GM18511 (cell line): ENCODE results near the gene POU2F3.

ENCODE experiments used
- ATAC-seq: cut with Tn5 transposase; IDR thresholded peaks from one replicate; pipeline ENCODE4 v1.9.1; 2021; ENCODE audit warnings: mild to moderate bottlenecking, moderate library complexity; ENCODE audit not compliant: unreplicated experiment

The POU2F3 gene

DNA sequence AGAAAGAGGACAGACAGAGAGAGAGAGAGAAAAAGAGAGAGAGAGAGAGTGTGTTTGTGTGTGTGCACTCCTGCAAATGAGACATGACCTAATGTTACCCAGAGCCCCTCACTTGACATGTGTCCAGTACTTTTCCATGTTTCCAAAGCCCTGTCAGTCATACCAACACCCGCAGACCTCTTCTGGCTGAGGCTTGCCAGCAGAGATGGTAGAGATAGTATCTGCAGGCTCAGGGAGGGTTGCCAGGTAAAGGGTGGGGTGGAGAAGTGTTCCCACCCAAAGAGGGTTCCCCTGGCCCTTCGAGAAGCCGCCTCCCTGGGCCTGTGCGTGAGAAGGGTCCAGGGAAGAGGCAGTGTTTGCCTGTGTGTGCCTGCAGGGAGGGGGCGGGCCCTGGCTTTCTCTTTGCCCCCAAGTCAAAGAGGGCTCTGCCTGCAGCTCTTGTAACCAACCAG is 40.7 kb downstream of the POU2F3 start:
- ATAC-seq, result no peak

DNA sequence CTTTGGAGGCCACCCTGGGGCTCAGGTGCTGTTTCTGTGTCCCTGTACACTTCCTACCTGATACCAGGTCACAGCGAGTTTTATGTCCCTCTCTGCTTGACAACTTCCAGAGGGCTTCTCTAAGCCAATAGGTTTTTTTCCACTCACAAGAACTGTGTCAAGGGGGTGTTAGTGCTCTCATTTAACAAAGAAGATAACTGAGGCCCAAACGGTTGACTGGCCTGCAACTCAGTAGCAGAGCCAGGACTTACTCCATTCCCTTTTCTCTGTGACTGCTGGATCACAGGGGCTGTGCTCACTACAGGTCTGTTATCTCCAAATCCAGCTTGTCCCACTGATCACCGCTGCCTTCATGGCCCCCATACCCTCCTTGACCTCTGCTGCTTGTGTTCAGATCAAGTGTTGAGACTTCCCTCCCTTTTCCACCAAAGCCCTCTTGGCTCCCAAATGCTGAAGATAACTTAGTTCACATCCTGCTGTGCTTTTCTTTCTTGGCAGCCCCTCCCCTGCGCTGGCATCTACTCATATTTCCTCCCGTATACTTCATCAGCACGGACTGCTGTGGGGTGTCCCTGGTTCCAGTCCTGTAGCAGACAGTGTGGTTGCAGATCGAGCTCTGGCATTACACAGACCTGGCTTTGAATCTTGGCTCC is 41.3 kb downstream of the POU2F3 start:
- no peak for ATAC-seq

DNA sequence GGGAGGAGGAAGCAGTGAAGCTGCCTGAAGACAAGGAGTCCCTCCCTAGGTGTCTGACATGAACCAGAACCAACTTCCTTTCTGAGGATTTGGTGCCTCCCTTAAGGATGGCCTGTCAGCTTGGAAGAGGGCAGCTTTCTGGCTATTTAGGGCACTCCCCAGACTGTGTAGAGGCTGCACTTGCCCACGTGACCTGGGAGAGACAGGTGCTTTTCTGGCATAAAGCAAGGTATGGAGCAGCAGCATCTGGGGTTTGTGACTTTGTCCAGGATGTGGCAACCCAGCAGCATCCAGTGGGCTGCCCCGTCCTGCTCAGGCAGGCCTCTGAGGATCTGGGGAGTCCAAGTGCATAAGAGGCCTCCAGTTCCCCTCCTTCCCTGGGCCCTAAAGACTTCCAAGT is 43.2 kb downstream of the POU2F3 start:
- no peak for ATAC-seq

DNA sequence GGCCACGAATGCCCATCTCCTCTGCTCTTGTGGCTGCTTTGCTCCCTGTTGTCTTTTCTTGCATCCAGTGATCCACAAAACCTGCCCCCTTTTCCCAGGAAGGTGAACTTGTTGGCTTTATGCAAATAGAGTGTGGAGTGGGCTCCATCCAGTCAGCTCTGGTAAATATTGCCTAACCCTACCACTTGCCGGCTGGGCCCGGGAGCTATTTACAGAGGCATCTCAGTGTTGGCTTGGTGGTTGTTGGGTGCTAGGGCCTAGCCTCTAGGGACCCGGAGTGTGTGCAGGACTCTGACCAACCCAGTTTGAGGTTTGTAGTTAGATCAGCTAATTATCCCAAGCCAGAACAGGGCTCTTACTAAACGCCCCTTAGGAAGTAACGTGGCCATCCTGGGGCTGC is 44.3 kb downstream of the POU2F3 start:
- ATAC-seq, result no peak

DNA sequence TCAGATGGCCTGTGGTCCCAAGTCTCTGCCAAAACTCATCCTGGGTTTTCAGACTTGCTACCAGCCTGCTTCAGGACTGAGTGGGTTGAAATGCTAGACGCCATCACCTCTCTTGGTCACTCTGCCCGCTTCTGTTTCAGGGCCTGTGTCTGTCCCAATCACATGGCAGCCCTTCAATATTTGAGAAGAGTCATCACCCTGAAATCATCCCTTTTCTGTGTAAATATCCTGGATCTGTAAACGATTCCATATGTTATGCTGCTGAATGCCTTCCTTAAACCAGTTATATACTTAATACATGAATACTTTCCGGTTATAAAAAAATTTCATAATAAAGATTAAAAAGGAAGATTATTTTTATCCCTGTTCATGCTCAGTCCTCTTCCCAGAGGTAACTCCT is 45.3 kb downstream of the POU2F3 start:
- ATAC-seq, result no peak

DNA sequence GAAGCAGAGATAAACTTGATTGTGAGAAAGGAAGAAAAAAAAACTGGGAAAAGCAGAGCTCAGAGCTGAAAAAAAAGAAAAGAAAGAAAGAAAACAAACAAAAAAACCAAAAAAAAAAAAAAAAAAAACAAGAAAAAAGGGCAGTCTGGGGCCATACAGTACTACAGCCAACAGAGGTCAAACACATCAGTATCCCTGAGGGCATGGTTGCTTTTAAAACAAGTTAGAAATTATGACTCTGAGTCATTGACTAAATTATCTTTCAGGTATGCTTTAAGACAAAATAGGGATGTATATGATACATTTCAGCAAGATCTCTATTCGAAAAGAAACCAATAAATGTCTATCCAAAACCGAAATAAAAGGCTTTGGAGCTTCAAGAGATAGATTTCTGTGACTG is 48.1 kb downstream of the POU2F3 start:
- ATAC-seq, result no peak

DNA sequence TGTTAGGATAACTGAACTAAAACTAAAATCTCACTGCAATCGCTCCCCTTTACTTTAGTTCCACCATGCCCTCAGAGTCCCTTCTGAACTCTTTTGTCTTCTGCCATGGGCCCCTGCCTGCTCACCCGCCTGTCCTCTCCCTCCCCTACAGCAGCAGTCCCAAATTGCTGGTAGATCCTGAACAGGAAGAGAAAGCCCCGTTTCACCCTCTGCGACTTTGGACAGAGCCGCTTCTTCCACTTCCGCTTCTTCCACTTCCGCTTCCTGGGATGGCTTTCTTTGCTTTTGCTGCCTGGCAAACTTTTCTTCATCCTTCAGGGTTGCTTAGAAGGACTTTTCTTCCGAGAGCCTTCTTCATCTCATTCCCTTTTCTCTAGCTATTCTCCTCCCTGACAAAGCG is 49.5 kb downstream of the POU2F3 start:
- no peak for ATAC-seq

DNA sequence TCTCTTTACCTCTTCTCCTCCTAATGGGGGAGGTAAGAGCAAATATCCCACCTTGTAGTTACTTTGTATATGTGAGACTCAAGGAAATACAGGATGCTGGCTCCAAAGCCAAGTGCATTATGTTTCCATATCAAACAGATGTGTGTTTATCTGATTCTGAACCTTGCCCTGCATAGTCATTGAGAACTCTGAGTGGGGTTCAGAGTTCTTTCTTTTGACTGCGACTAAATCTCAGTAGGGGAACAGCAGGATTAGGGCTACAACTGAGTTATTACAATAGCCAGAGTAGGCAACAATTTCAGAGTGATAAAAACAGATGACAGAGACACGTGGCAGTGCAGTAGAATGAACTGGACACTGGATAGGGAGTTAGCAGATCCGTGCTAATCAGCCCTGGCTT is 51.0 kb downstream of the POU2F3 start:
- ATAC-seq, result no peak

DNA sequence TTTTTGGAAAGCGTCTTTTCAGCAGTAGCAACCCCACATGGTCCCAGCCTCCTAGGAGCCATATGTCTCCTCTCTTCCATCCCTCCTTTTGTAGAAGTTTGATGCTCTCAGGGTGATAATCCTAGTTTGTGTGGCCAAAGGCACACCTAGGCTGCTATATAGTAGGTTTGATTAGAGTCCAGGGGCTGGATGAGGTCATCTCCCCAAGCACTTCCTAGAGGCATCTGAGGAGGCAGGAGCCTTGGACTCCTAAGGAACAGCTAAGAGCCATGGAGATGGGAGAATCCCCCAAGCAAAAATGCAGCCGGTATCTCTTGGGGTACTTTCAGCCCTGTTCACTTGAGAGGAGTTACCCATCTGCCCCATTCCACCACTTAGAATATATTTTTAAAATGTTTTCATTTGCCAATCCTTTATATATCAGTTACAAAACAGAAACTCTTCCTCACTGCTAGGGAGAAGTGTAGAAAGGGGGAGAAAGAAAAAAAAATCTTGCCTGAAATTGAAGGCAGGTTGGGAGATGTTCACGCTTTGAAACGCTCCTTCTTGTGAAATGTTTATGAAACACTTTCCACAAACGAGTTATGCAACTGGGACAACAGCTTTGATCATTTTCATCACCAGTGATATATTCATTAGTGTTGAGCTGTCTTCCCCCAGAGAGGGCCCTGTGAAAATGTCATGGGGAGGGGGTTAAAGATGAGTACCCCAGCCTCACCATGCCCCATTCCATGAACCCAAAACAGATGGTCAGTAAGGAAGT is 53.3 kb downstream of the POU2F3 start:
- ATAC-seq, result no peak

DNA sequence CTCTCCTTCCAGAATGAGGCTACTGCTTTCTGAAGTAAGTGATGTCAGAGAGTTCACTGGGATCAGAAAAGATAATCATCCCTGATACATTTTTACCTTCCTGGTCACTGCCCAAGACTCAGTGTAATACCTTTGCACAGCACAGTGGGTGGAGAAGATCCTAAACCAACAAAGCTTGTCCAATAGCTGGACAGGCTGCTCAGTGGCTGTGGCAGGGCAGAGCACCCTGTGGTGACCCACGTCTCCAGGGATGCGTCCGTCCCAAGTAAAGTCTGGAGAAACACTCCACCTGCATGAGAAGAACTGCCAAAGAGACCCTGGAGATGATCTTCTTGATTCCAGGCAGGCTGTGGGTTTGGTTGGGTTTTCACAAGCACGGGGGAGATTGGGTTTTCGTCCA is 54.2 kb downstream of the POU2F3 start:
- ATAC-seq, result no peak

DNA sequence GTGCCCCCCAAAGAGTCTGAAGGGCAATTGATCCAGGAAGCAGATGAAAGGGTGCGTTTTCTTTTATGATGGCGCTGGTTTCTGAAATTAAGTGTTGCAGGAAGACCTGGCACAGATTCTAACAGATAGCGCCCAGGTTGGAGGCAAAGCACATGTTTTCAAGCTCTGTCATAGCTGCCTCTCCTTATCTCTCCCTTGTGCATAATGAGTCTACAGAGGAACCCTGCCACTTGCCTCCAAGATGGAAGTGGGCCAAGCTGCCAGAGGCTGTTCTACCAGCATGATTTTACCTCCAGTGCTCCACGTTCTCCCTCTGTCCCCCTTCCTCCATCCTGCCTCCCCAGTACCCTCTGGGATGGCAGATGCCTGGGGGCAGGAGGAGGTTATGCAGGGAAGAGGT is 55.2 kb downstream of the POU2F3 start:
- no peak for ATAC-seq

DNA sequence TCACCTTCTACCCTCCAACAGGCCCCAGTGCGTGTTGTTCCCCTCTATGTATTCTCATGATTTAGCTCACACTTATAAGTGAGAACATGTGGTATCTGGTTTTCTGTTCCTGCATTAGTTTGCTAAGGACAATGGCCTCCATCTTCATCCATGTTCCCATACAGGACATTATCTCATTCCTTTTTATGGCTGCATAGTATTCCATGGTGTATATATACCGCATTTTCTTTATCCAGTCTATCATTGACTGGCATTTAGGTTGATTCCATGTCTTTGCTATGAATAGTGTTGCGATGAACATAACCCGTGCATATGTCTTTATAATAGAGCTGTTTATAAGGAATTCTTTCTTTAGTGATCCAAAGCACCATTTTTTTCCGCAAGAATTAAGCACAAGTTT is 56.6 kb downstream of the POU2F3 start:
- ATAC-seq, result no peak

DNA sequence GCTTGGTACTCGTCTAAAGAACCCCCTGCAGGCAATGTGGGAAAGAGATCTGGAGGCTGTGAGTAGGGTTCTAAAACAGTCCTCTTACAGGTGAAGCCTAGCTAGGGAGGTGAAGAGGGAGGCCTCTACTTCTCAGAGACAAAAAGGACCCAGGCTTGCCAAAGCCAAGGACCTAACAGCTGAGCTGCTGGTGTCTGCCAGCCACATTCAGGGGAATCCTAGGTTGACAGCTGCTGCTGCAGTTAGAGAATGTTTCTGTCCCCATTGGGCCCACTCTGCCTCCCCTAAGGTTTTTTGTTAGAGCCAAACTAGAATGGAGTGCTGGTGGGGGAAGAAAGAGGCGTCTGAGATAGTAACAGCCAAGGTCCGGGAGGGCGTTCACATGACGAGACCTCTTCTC is 58.5 kb downstream of the POU2F3 start:
- ATAC-seq, result no peak

DNA sequence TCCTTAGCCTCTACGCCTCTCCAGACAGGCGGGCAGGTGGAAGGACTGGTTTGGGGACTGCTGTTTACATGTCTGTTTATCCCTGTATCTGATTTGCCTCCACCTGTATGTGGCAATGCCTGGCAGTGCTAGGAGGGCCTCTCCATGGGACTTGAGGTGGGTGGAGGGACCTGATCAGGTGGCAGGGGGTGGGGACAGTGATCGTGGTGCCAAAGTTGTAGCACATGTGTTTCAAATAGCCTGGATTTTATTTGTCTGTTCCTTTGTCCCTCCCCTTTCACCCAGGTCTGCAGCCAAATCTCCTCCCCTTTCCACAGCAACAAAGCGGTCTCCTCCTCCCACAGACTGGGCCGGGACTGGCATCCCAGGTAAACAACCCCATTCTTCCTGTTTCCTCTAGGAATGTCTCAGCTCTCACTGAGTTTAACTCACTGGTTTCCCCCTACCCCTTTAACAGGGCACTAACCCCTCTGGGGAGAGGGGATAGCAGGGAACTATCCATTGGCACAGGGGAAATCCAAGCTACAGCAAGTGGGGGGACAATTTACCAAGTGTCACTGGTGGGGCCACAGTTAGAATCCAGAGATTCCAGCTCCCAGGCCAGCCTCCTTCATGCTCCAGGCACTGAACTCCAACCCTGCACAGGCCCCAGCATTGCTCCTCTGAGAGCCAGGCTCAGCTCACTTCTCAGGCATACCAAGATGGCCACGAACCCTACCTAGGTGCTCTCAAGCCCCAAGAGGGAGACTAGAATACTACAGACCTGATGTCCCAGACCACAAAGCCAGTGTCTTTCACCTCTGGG is 62.3 kb downstream of the POU2F3 start:
- no peak for ATAC-seq

DNA sequence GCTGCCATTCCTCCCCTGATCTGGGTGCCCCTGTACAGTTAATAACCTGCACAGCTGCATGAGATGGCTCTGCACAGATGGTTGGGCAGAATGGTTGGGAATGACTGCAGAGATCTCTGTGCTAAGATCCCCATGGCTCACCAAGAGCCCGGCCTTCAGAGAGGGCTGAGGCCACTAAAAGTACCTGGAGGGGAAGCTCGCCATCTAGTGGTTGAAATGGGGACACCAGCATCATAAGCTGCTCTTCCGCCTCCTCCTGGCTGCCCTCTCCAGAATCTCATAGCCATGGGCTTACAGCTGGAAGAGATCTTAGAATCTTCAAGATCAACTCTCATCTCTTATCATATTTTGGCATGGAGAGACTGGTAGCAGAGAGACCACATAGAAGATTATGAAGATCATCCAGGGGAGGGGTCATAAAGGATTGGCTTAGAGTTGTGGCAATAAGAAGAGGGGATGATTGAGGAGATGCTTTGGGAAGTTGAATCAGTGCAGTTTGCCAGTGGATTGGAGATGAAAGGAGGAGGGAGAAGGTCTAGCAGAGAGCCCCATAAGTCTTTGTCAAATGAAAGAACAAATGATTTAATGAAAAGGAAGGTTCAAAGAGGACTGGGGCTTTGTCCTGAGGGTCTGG is 63.2 kb downstream of the POU2F3 start:
- ATAC-seq, result no peak

DNA sequence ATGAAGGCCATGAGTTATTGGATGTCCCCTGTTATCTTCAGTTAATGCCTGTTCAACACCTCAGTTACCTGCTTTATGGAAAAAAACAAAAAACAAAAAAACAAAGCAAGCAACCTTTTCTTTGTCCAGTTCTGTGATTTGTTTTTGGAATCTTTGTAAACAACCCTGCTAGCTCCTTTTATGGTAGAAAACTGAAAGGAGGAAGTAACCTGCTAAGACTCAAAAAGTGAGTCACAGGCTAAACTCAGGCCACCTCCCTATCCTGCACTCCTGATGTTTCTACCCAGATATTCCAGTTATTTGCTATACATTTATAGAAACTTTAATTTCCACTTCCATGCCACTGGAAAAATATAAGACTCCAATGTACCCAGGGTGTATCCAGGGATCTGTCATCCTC is 64.6 kb downstream of the POU2F3 start:
- ATAC-seq, result no peak

DNA sequence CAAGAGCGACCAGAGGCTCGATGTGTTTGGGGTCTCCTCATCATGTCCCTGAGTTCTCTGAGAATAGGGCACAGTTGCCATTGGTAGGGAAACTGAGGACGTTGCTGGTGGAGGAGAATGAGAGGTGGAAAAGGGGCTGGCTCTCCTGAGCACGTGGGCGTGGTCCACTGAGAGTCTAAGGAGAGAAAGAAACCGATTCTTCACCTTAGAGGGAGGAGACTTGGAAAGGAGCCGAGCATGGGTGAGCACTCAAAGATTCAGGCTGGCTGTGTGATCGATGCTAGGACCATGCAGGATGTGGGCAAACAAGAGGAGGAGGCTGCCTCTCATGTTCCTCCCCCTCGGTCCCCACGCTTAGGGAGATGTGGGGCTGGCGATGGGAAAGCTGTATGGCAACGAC is 65.3 kb downstream of the POU2F3 start:
- ATAC-seq, result no peak

DNA sequence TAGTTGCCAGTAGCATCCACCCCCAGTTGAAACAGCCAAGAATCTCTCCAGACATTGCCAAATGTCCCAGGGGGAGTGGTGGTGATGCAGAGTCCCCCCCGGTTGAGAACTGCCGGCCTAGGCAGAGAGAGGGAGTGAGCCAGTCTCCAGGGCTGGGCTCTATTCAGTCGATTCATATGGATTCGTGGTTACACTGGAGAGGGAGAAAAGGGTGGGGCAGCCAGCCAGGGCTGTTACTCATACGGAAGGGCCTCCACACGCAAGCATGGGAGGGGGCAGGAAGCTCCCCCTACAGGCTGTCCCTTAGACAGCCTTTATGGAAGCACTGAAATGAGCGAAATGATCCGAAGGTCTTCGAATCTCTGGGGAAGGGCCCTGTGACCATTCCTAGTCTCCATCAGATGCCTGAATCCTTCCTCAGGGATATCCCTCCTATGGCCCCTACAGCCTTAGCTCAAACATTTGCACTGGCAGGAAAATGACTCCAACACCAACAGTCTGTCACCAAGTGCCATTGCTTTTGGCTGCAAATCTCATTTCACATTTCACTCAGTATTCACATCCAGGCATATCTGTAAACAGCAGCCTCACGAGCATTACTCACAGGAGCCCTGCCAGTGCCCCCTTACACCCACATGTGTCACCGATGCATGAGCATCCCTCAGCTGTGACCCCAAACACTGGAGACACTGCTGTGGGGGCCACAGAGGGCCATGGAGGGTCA is 66.7 kb downstream of the POU2F3 start:
- no peak for ATAC-seq

DNA sequence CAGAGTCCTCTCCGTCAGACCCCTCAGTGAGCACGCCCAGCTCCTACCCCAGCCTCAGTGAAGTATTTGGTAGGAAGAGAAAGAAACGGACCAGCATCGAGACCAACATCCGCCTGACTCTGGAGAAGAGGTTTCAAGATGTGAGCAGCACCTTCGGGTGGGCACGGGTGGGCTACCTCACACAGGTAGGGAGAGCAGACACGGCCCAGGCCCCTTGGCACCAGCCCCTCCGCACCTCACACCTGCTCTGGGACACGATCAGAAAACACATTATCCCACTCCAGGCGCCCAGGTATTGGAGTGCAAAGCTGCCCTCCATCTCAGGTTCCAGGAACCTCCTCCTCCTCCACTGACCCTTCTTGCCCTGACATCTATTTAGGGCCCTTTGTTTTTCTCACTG is 67.5 kb downstream of the POU2F3 start:
- no peak for ATAC-seq

DNA sequence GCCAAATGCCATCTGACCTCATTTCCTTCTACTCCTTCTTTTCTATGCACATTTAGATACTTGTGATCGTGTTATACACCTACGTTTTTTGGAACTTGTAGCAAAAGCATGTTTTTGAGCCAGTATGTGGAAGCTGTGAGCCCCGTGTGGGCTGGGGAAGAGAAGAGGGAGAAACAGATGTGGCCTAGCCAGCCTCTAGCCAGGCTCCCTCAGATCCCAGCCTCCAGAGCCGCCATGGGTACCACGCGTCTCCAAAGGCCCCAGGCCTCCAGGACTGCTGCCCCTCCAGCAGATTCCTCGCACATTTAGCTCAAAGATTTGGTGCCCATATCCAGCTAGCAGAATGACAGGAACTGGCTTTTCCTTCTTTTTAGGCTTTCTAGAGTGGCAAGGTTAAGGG is 68.1 kb downstream of the POU2F3 start:
- ATAC-seq, result no peak

DNA sequence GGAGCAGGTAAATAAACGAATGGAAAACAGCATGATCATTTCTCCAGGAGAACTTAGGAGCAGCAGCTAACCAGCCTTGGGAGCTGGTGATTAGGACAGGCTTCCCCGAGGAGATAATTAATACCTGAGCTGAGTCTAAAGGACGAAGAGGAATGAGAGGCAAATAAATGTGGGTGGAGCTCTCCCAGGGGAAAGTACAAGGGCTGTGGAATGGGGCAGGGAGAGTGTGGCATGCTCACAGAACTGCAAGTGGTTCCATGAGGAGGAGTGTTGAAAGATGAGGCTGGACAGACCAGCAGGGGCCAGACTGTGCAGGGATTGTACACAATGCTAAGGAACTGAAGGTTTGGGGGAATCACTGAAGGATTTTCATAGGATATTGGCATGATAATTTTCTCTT is 70.9 kb downstream of the POU2F3 start:
- ATAC-seq, result no peak
